GM12801 (cell line): ENCODE results near the gene PRR7.

Experiments used
- TF ChIP-seq, protein P1 (sequence below): IDR thresholded peaks from one replicate; pipeline ENCODE4 v1.5.1; 2011; ENCODE audit warnings: control low read depth; ENCODE audit not compliant: insufficient read length; ENCODE audit errors: extremely low read depth

The PRR7 gene

GRCh38 chr5:177446200-177447065 is at the start of gene PRR7:
Gene PRR7, plus strand, starts transcription at chr5:177446814. Its CDS starts 8,254 bp downstream, at chr5:177455068.
- TF ChIP-seq, protein P1, sequence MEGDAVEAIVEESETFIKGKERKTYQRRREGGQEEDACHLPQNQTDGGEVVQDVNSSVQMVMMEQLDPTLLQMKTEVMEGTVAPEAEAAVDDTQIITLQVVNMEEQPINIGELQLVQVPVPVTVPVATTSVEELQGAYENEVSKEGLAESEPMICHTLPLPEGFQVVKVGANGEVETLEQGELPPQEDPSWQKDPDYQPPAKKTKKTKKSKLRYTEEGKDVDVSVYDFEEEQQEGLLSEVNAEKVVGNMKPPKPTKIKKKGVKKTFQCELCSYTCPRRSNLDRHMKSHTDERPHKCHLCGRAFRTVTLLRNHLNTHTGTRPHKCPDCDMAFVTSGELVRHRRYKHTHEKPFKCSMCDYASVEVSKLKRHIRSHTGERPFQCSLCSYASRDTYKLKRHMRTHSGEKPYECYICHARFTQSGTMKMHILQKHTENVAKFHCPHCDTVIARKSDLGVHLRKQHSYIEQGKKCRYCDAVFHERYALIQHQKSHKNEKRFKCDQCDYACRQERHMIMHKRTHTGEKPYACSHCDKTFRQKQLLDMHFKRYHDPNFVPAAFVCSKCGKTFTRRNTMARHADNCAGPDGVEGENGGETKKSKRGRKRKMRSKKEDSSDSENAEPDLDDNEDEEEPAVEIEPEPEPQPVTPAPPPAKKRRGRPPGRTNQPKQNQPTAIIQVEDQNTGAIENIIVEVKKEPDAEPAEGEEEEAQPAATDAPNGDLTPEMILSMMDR, result no peak

DNA sequence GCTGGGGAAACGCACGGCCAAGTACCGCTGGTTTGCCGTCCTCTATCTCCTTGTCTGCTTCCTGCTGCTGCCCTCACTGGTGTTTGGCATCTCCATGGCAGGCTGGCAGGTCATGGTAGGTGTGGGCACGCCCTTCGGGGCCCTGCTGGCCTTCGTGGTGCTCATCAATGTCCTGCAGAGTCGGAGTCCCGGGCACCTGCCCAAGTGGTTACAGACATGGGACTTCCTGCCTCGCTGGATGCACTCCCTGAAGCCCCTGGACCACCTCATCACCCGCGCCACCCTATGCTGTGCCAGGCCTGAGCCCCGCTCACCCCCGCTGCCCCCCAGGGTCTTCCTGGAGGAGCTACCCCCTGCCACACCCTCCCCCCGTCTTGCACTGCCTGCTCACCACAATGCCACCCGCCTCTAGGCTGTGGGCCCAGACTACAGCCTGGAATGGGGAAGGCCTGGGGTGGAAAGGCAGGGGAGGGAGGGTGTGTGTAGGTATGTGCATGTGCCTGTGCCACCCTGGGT is 48.7 kb upstream of the PRR7 start:
- TF ChIP-seq, protein P1, result no peak

DNA sequence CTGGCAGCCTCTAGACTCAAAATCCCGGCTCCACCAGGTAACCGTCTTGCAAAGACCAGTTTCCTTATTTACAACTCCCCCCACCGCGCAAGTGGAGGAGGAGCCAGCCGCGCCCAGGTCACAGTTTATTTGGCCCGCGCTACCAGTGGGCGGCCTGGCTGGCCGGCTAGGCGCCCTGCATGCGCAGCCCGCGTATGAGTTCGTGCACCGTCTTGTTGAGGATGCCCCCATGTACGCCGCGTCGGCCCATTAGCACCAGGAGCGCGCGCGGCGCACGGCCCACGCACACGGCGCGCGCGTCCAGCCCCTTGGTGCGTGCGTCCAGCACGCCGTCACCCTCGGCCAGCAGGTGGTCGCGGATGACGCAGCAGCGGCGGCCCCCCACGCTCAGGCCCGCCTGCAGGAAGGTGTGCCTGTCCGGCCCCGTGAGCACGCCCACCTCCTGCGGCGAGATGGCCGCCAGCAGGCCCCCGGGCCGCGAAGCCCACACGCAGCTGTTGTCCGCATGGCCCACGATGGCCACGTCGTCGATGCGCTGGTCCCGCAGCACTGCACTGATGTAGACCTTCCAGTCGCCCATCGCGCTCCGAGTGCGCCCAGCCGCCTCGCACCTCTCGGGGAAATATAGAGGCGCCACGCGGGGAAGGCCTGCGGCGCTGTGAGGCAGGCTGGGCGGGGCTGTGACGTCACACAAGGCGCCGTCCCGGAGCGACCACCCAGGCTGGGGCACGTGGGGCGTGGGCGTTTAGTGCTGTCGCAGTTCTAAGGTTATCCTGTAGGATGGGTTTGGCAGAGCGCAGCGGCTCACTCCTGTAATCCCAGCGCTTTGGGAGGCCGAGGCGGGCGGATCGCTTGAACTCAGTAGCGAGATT is 46.4 kb upstream of the PRR7 start, which contains the start of gene PFN3:
Gene PFN3 (minus strand): TSS at position 665 of the 872 bp plus-strand sequence. CDS start 85 bp downstream, at position 580.
- TF ChIP-seq, protein P1, result no peak

- TF ChIP-seq, protein P1, result no peak
Measured at GRCh38 chr5:177402271-177403043, 44.2 kb upstream of the PRR7 start.

DNA sequence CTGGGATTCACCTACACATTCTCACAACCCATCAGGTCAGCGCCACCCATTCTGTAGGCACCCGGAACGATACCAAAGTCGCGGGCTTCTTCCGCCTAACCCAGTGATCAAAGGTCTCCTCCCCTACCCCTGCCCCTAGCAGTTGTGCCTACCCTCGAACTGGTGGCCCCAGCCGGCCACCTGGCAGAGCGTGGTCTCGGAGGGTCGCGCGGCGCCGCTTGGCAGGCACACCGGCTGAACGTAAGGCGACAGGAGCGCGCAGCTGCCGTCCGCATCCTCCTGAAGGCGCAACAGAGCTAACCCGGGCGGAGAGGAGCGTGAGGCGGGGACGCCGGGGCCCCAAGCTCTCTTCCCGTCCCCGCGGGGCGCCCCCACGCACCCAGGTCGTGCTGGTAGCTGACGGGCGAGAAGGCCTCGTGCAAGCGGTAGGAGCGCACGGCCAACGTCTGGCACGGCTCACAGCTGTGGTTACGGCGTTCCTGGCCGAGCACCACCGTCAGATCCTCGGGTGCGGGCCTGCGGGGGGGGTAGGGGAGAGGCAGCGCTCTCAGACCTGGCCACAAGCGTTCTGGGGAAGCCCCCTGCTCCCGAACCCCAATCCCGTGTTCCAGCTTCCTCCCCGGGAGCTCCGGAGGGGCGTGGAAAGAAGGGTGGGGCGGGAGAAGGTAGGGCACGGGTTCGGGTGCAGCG is 43.4 kb upstream of the PRR7 start:
- TF ChIP-seq, protein P1, result no peak

DNA sequence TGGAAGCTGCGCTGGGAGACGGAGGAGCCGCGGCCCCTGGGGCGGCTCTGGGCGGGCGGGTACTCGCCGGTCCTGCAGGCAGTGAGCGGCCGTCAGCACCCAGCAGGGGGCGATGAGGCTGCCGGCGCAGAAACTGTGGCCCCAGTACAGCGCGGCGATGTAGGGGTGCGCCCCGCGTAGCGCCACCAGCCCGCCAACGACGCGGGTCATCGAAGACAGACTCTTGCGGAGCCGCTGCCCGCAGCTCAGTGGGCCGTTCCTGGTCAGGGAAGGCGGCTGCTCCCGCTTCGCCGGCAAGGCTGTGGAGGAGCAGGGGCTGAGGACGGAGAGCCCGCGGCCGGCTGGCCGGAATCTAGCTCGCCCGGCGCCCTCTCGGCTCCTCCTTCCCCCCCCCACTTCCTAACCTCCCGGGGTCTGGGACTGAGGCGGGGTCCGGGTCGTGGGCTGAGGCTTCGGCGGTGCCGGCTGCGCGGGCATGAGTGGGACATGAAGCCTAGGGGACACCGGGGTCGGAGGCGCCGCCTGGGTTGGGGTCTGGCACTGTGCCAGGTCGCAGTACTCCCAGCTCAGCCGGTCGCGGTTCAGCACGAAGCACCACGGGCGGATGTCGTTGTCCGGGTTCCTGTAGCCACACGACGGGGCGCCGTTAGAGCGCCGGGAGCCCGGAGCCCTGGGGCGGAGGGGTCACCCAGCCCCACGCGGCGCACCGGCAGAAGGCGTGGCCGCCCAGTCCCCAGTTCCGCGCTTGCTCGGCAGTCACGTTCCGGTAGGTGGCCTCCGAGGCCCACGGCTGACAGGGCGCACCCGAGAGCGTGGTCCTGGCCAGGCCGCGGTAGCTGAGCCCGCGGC is 42.6 kb upstream of the PRR7 start:
- TF ChIP-seq, protein P1, result no peak
